KMS-11 (cell line): Measurements from ENCODE around the gene PASK.

Experiments used
- H2AFZ ChIP-seq: fragments of 200-600 bp; sonication (generic); 2 replicates; pipeline ENCODE4 v1.6.1; 2016; ENCODE audit warnings: antibody characterized with exemption, mixed run types, low read depth
- H3K27ac ChIP-seq: fragments of 200-600 bp; sonication (generic); 2 replicates; pipeline ENCODE4 v1.6.1; 2016; ENCODE audit warnings: mild to moderate bottlenecking, mixed run types
- H3K27me3 ChIP-seq: fragments of 200-600 bp; sonication (generic); 2 replicates; pipeline ENCODE4 v1.6.1; 2017; ENCODE audit warnings: mild to moderate bottlenecking, low read depth, mixed run types, moderate library complexity; ENCODE audit not compliant: insufficient read depth
- H3K36me3 ChIP-seq: fragments of 200-600 bp; sonication (generic); 2 replicates; pipeline ENCODE4 v1.6.1; 2017; ENCODE audit warnings: mild to moderate bottlenecking, mixed run types; ENCODE audit not compliant: insufficient read depth
- H3K4me1 ChIP-seq: fragments of 200-600 bp; sonication (generic); 2 replicates; pipeline ENCODE4 v1.6.1; 2016; ENCODE audit warnings: mild to moderate bottlenecking, low read depth, mixed run types; ENCODE audit not compliant: poor library complexity, severe bottlenecking
- H3K4me2 ChIP-seq: fragments of 200-600 bp; sonication (generic); 2 replicates; pipeline ENCODE4 v1.7.0; 2016; ENCODE audit warnings: mild to moderate bottlenecking, mixed run types
- H3K4me3 ChIP-seq: fragments of 200-600 bp; sonication (generic); IDR thresholded peaks from 2 replicates; pipeline ENCODE4 v1.6.1; 2017; ENCODE audit warnings: low read depth, low read length, mixed read lengths; ENCODE audit not compliant: insufficient read depth
- H3K79me2 ChIP-seq: fragments of 200-600 bp; sonication (generic); 2 replicates; pipeline ENCODE4 v1.6.1; 2016; ENCODE audit warnings: low read depth, mixed run types; ENCODE audit not compliant: insufficient read depth
- H3K9ac ChIP-seq: fragments of 200-600 bp; sonication (generic); 2 replicates; pipeline ENCODE4 v1.6.1; 2016; ENCODE audit warnings: mild to moderate bottlenecking, mixed run types
- H4K20me1 ChIP-seq: fragments of 200-600 bp; sonication (generic); 2 replicates; pipeline ENCODE4 v1.6.1; 2016; ENCODE audit warnings: mild to moderate bottlenecking, mixed run types; ENCODE audit not compliant: insufficient read depth
- TF ChIP-seq, protein P1 (sequence below): fragments of 200-600 bp; sonication (generic); conservative IDR thresholded peaks from 2 replicates; pipeline ENCODE4 v1.6.1; 2017; ENCODE audit warnings: low read depth, mild to moderate bottlenecking, antibody characterized with exemption, low read length, moderate library complexity, mixed read lengths

The PASK gene

DNA sequence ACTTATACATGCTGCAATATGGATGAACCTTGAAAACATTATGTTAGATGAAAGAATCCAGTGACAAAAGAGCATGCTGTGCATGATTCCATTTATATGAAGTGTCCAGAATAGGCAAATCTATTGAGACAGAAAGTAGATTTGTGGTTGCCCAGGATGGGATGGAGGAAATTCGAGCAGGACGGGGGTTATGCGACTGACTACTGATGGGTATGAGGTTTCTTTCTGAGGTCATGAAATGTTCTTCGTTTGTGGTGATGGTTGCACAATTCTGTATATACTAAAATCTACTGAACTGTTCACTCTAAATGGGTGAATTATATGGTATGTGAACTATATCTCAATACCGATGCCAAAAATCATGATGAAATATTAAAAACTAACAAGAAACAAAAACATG lies 28.3 kb downstream of the PASK start:
- Histone ChIP-seq H3K9ac (no peak overlapping the region), H3K36me3 (no peaks in the 10 kb centered on the region), H3K79me2 (no peaks in the 10 kb centered on the region), H3K27me3 (no peaks in the 10 kb centered on the region), H3K4me3 (no peak overlapping the region), H3K4me1 (no peaks in the 10 kb centered on the region), H2AFZ (no peak overlapping the region), H3K4me2 (no peak overlapping the region), H4K20me1 (no peaks in the 10 kb centered on the region), H3K27ac (no peak overlapping the region)
- TF ChIP-seq, protein P1, sequence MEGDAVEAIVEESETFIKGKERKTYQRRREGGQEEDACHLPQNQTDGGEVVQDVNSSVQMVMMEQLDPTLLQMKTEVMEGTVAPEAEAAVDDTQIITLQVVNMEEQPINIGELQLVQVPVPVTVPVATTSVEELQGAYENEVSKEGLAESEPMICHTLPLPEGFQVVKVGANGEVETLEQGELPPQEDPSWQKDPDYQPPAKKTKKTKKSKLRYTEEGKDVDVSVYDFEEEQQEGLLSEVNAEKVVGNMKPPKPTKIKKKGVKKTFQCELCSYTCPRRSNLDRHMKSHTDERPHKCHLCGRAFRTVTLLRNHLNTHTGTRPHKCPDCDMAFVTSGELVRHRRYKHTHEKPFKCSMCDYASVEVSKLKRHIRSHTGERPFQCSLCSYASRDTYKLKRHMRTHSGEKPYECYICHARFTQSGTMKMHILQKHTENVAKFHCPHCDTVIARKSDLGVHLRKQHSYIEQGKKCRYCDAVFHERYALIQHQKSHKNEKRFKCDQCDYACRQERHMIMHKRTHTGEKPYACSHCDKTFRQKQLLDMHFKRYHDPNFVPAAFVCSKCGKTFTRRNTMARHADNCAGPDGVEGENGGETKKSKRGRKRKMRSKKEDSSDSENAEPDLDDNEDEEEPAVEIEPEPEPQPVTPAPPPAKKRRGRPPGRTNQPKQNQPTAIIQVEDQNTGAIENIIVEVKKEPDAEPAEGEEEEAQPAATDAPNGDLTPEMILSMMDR, result no peak

DNA sequence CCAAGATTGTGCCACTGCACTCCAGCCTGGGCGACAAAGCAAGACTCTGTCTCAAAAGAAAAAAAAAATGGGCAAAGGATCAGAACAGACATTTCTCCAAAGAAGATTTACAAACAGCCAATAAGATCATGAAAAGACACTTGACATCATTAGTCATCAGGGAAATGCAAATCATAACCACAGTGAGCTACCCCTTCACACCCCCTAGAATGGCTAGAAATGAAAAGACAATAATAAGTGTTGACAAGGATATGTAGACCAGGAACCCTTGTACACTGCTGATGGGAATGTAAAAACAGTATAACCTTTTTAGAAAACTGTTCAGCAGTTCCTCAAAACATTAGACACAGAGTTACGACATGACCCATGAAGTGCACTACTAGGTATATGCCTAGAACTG lies 28.8 kb downstream of the PASK start:
- H3K4me3 ChIP-seq, result no peak overlapping the region
- no peaks in the 10 kb centered on the region for H3K4me1 ChIP-seq
- no peak overlapping the region for H2AFZ ChIP-seq
- TF ChIP-seq, protein P1, result no peak
- H3K79me2 ChIP-seq, result no peaks in the 10 kb centered on the region
- no peaks in the 10 kb centered on the region for H3K27me3 ChIP-seq
- H3K9ac ChIP-seq, result no peak overlapping the region
- H3K27ac ChIP-seq, result no peak overlapping the region
- no peak overlapping the region for H3K4me2 ChIP-seq
- H3K36me3 ChIP-seq, result no peaks in the 10 kb centered on the region
- no peaks in the 10 kb centered on the region for H4K20me1 ChIP-seq

DNA sequence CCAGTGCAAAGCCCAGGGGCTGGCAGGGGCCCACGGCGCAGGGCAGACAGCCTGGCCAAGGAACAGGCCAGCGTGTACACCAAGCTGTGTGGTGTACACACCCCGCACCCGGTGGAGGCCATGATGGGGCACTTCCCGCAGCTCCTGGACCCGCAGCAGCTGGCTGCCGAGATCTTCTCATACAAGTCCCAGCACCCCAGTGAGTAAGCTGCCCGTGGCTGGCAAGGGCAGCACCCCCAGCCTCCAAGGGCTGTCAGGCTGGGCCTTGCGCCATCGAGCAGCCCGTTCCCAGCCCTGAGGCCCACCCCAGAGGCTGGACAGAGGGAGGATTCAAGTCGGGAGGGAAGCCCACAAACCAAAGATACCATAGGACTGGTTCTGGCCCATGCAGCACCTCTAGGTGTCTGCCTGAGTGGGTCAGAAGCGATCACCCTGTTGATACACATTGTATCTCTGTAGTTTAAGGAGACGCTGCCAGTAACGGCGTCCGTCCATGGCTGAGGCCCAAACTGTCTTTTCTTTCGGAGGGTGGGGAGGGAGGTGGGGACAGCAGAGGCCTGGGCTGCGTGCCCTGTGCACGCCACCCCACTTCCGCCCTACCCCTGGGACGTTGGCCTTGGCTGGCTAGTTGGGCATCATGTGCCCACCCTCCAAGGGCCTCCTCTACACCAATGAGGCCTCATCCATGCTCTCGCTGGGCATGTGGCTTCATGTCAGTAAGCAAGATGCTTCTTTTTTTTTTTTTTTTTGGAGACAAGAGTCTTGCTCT lies 30.4 kb downstream of the PASK start:
- H4K20me1 ChIP-seq, result no peaks in the 10 kb centered on the region
- H3K36me3 ChIP-seq, result no peaks in the 10 kb centered on the region; the same call in 1 of the 2 replicates
- no peak overlapping the region for H2AFZ ChIP-seq
- no peak overlapping the region for H3K4me3 ChIP-seq
- H3K4me2 ChIP-seq, result no peak overlapping the region
- H3K27ac ChIP-seq, result no peak overlapping the region
- H3K9ac ChIP-seq, result no peak overlapping the region
- TF ChIP-seq, protein P1, result no peak
- H3K79me2 ChIP-seq, result no peaks in the 10 kb centered on the region
- no peaks in the 10 kb centered on the region for H3K4me1 ChIP-seq
- no peaks in the 10 kb centered on the region for H3K27me3 ChIP-seq

DNA sequence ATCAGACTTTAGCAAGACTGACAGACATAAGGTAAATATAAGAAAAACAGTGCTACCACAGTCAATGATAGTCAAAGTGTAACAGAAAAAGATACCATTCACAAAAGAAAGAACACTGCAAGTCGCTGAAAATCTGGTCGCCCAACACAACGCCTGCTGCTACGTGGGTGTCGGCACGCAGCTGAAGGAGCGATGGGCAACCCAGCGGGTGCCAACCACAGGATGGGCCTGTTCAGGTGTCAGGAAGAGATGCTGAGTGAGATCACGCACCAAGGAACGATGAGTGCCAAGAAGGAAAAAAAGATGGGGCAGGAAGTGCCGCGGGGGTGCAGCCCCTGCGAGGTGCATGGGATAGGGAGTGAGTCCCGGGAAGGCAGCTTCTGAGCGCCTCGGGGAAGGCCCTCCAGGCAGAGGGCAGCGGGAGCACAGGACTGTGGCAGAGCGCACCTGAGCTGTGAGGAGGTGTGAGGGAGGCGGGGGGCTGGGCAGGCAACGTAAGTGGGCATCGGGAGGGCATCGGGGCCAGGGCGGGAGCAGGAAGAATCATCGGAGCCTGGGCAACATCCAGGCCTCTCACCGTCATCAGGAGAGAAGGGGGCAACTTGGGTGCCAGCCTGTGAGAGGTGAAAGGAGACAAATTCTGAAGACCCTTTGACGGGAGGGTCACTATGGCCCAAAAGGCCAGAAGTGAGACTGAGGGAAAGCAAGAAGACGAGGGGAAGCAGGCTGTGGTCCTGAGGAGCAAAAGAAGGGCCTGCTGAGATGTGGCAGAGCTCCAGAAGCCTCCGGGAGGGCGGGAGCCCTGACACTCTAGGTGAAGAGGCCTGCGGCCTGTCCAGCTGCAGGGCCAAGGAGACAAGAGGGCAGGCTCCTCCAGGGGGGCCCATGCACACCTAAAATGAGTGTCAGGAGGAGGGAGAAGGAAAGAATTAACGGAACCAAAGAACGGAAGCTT lies 32.4 kb downstream of the PASK start:
- TF ChIP-seq, protein P1, result no peak
- Histone ChIP-seq H4K20me1 (no peaks in the 10 kb centered on the region), H3K36me3 (no peaks in the 10 kb centered on the region; the same call in 1 of the 2 replicates), H3K27me3 (no peaks in the 10 kb centered on the region), H3K4me2 (no peak overlapping the region), H3K9ac (no peak overlapping the region), H2AFZ (no peak overlapping the region), H3K4me1 (no peaks in the 10 kb centered on the region), H3K79me2 (no peaks in the 10 kb centered on the region), H3K27ac (no peak overlapping the region), H3K4me3 (no peak overlapping the region)
